Measurements from ENCODE around the gene CCDC85B. TPM values are rescaled to one million over a fixed set of nuclear protein-coding genes. Genes with fewer than 3 reads are reported as not detected.

Gene CCDC85B
- total and polyA plus RNA-seq, 2 of the 13 experiments (the other 11 are each of a cell fraction or from before 2014, with no cell fraction given), result 8.2 to 19.5 TPM

DNA sequence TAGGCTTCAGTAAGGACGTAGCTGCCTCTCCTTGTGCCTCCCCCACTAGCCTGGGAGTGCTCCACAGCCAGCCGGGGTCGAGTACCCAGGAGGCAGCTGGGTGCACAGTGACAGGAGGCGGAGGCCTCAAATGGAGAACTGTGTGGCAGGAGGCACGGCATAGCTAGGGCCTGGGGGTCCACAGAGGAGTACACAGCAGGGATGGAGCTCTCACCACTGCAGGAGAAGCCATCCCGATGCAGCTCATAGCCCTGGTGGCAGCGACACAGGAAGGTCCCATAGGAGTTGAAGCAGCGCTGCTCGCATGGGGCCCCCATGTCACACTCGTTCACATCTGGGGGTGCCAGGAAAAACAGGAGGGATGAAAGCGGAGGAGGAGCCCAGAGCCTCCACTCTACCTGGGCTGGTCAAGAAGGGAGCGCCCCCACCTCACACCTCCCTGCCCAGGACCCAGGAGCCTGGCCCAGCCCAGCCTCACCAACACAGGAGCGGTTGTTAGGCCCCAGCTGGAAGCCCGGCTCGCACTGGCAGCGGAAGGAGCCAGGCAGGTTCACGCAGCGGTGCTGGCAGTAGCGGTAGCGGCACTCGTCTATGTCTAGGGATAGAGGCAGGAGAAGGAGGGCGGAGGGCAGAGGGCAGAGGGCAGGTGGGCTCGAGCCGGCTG is 20.7 kb upstream of the CCDC85B start:
- Histone ChIP-seq H4K20me1 (ENCODE audit: insufficient read depth, low read length) (no peaks in the 10 kb centered on the region), H3K9ac (ENCODE audit: insufficient read depth, low read depth, low read length) (no peak overlapping the region), H3K36me3 (replicated peaks in 1 of 2; ENCODE audit: control insufficient read depth in 1 of 2, insufficient read depth in 2 of 2, low read length in 2 of 2) (peaks cover 6 to 22% of the 10 kb centered on the region in 2 experiments; a peak in 4 of 5 replicates), H3K27me3 (ENCODE audit: control insufficient read depth in 1 of 2, insufficient read depth in 2 of 2, low read length in 2 of 2) (no peaks in the 10 kb centered on the region; a peak in 1 of 5 replicates), H3K4me3 (replicated peaks in 1 of 3; ENCODE audit: insufficient read depth in 1 of 3, low read depth in 2 of 3, low read length in 3 of 3) (no peak overlapping the region; a peak in 1 of 6 replicates), H3K4me1 (ENCODE audit: insufficient read depth, low read length) (peaks cover 22% of the 10 kb centered on the region), H3K27ac (ENCODE audit: extremely low read length, insufficient read depth, low read length) (no peak overlapping the region), H3K79me2 (ENCODE audit: insufficient read depth, low read length) (no peaks in the 10 kb centered on the region), H3K4me2 (ENCODE audit: low read depth, low read length) (no peak overlapping the region), H3K9me3 (ENCODE audit: low read length) (no peaks in the 10 kb centered on the region), H2AFZ (ENCODE audit: low read length) (no peak overlapping the region)
- intact Hi-C loops (cut with micrococcal nuclease; ENCODE audit: unreplicated experiment), result no loop called here
- no peak for DNase-seq (ENCODE audit: low spot score)
- ChIA-PET CTCF (ENCODE audit: low intra/inter-chr PET ratio, low total read pairs) (no interaction called here), POLR2A (interaction anchor here (1.0 to 8.9 kb wide), 5 partner anchors 11 to 157 kb away, joined by 3 to 81 read pairs (median 3); partner anchors contain the start of genes CFL1, FIBP and MUS81)
- no peak for FAIRE-seq
- BruUV-seq (replicated peaks), result no TSS peak
- WGBS (ENCODE audit: low lambda C conversion rate), result 73% methylated on average over 19 of the region's 24 CpGs
- in situ Hi-C loops (cut with HindIII; ENCODE audit: extremely low pct_ligation_motif_present, low pct_unique_long_range_greater_than_20kb), result no loop called here
- no peak; the same call in 2 of the 3 replicates for ATAC-seq
- TF ChIP-seq CHCHD3 (CRISPR knock-in tag; IDR thresholded peaks at IDR 0.05) (no peak), ZNF629 (CRISPR knock-in tag; conservative IDR thresholded peaks at IDR 0.05) (no peak), KDM2A (CRISPR knock-in tag; IDR thresholded peaks at IDR 0.05; ENCODE audit: borderline replicate concordance, low read depth) (peak; percentile 15; the same call in 1 of the 2 replicates), SALL2 (CRISPR knock-in tag; IDR thresholded peaks at IDR 0.05) (no peak), AGO2 (optimal IDR thresholded peaks at IDR 0.05; ENCODE audit: low read depth, low read length) (peak; percentile 81), MYC (CRISPR knock-in tag; IDR thresholded peaks at IDR 0.05; ENCODE audit: borderline replicate concordance) (no peak), NR2C2 (CRISPR knock-in tag; IDR thresholded peaks at IDR 0.05; ENCODE audit: borderline replicate concordance) (peak; percentile 30; the same call in 1 of the 2 replicates), POLR2G (IDR thresholded peaks at IDR 0.05; ENCODE audit: low read depth, low read length) (0 out of 2 replicates have a peak, but pooled peaks have one; percentile 21), ZNF263 (CRISPR knock-in tag; IDR thresholded peaks at IDR 0.05) (peak; percentile 56; the same call in 1 of the 2 replicates), POLR2A (IDR thresholded peaks at IDR 0.05; ENCODE audit: insufficient read depth in 1 of 2, low read depth in 2 of 2, low read length in 2 of 2) (peak in 1 of 2 experiments; percentile 37; a peak in 1 of 4 replicates), AGO1 (IDR thresholded peaks at IDR 0.05; ENCODE audit: low read depth, low read length, poor library complexity, severe bottlenecking) (peak; percentile 96), ZBTB38 (CRISPR knock-in tag; IDR thresholded peaks at IDR 0.05) (0 out of 2 replicates have a peak, but pooled peaks have one; percentile 20), PRPF4 (IDR thresholded peaks at IDR 0.05; ENCODE audit: low read depth, low read length, poor library complexity, severe bottlenecking) (no peak), SOX13 (IDR thresholded peaks at IDR 0.05) (no peak), SOX13 (CRISPR knock-in tag; conservative IDR thresholded peaks at IDR 0.05 in 1 of 2, IDR thresholded peaks at IDR 0.05 in 1 of 2) (no peak)
- TF ChIP-seq, protein P1, sequence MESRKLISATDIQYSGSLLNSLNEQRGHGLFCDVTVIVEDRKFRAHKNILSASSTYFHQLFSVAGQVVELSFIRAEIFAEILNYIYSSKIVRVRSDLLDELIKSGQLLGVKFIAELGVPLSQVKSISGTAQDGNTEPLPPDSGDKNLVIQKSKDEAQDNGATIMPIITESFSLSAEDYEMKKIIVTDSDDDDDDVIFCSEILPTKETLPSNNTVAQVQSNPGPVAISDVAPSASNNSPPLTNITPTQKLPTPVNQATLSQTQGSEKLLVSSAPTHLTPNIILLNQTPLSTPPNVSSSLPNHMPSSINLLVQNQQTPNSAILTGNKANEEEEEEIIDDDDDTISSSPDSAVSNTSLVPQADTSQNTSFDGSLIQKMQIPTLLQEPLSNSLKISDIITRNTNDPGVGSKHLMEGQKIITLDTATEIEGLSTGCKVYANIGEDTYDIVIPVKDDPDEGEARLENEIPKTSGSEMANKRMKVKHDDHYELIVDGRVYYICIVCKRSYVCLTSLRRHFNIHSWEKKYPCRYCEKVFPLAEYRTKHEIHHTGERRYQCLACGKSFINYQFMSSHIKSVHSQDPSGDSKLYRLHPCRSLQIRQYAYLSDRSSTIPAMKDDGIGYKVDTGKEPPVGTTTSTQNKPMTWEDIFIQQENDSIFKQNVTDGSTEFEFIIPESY (CRISPR knock-in tag; IDR thresholded peaks at IDR 0.05), result peak; percentile 71; the same call in 1 of the 2 replicates
- TF ChIP-seq, protein P2, sequence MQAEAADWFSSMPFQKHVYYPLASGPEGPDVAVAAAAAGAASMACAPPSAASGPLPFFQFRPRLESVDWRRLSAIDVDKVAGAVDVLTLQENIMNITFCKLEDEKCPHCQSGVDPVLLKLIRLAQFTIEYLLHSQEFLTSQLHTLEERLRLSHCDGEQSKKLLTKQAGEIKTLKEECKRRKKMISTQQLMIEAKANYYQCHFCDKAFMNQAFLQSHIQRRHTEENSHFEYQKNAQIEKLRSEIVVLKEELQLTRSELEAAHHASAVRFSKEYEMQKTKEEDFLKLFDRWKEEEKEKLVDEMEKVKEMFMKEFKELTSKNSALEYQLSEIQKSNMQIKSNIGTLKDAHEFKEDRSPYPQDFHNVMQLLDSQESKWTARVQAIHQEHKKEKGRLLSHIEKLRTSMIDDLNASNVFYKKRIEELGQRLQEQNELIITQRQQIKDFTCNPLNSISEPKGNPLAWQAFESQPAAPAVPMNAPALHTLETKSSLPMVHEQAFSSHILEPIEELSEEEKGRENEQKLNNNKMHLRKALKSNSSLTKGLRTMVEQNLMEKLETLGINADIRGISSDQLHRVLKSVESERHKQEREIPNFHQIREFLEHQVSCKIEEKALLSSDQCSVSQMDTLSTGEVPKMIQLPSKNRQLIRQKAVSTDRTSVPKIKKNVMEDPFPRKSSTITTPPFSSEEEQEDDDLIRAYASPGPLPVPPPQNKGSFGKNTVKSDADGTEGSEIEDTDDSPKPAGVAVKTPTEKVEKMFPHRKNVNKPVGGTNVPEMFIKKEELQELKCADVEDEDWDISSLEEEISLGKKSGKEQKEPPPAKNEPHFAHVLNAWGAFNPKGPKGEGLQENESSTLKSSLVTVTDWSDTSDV (CRISPR knock-in tag; IDR thresholded peaks at IDR 0.05), result no peak
- TF ChIP-seq, protein P3, sequence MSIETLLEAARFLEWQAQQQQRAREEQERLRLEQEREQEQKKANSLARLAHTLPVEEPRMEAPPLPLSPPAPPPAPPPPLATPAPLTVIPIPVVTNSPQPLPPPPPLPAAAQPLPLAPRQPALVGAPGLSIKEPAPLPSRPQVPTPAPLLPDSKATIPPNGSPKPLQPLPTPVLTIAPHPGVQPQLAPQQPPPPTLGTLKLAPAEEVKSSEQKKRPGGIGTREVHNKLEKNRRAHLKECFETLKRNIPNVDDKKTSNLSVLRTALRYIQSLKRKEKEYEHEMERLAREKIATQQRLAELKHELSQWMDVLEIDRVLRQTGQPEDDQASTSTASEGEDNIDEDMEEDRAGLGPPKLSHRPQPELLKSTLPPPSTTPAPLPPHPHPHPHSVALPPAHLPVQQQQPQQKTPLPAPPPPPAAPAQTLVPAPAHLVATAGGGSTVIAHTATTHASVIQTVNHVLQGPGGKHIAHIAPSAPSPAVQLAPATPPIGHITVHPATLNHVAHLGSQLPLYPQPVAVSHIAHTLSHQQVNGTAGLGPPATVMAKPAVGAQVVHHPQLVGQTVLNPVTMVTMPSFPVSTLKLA (IDR thresholded peaks at IDR 0.05), result no peak

Measured in HepG2 (cell line).